Effector memory CD4-positive, alpha-beta T cell (primary cell): ENCODE measurements around the gene SUSD1.

ENCODE experiments used
- DNase-seq, 3 donors: peaks; one replicate each; pipeline ENCODE4 v3.0.0-alpha.2; 2020
- H3K27ac ChIP-seq: 2 replicates; pipeline ENCODE4 v1.7.0; 2013; ENCODE audit warnings: mild to moderate bottlenecking, low read length, moderate library complexity; ENCODE audit not compliant: insufficient read depth, poor library complexity, severe bottlenecking
- H3K27me3 ChIP-seq: replicated peaks from 2 replicates; pipeline ENCODE4 v1.7.0; 2013; ENCODE audit warnings: mild to moderate bottlenecking, low read length; ENCODE audit not compliant: insufficient read depth, control insufficient read depth, poor library complexity, severe bottlenecking
- H3K36me3 ChIP-seq: 2 replicates; pipeline ENCODE4 v1.7.0; 2013; ENCODE audit warnings: mild to moderate bottlenecking, low read length, moderate library complexity; ENCODE audit not compliant: control insufficient read depth, insufficient read depth
- H3K4me1 ChIP-seq: 2 replicates; pipeline ENCODE4 v1.7.0; 2013; ENCODE audit warnings: low read length, mild to moderate bottlenecking; ENCODE audit not compliant: control insufficient read depth, insufficient read depth, poor library complexity, severe bottlenecking
- H3K4me3 ChIP-seq: 2 replicates; pipeline ENCODE4 v1.7.0; 2013; ENCODE audit warnings: low read length, low read depth, mild to moderate bottlenecking; ENCODE audit not compliant: insufficient read depth, poor library complexity, severe bottlenecking
- H3K9me3 ChIP-seq: 2 replicates; pipeline ENCODE4 v1.7.0; 2013; ENCODE audit warnings: mild to moderate bottlenecking, low read length, moderate library complexity; ENCODE audit not compliant: control insufficient read depth

SUSD1 gene

DNA sequence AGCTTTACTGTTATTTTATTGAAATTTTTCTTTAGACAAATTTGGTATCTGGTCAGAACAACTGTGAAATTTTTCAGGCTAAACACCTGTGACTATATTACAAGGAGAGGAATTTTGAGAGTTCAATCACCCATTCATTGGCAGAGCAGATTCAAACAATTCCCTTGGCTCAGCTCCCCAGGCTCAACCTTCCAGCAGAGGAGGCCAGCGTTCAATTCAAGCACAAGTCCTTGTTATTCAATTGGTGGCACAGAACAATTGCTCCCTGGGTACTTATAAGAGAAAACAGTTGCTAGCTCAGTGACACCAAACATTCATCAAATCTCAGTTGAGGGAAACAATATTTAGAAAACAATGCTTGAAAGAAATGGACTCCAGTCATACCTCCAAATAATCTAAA lies 83.3 kb downstream of the SUSD1 start:
- no peak for DNase-seq
- H3K27me3 ChIP-seq = no peaks in the 10 kb centered on the region

DNA sequence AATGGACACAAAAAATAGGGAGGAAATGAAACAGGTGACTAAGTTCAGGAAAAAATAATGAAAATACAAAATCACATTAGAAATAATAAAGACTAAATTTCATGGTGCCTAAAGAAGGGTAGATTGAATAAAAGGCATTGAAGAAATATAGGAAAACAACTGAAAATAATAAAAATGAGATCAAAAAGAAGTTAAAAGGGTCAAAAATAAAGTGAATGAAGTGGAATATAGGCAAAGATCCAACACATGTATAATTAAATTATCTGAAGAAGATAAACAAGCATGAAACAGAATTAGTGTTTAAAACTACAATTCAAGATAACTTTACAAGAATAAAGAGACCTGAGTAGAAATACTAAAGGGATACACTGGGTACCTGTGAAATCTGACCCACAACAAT lies 87.6 kb downstream of the SUSD1 start:
- H3K4me1 ChIP-seq = no peaks in the 10 kb centered on the region
- no peaks in the 10 kb centered on the region for H3K27me3 ChIP-seq

More for the DNA sequence above, 83.3 kb downstream of the SUSD1 start:
- no peak overlapping the region for H3K4me3 ChIP-seq
- no peaks in the 10 kb centered on the region for H3K36me3 ChIP-seq
- no peaks in the 10 kb centered on the region for H3K9me3 ChIP-seq
- no peaks in the 10 kb centered on the region for H3K4me1 ChIP-seq
- H3K27ac ChIP-seq = no peak overlapping the region

DNA sequence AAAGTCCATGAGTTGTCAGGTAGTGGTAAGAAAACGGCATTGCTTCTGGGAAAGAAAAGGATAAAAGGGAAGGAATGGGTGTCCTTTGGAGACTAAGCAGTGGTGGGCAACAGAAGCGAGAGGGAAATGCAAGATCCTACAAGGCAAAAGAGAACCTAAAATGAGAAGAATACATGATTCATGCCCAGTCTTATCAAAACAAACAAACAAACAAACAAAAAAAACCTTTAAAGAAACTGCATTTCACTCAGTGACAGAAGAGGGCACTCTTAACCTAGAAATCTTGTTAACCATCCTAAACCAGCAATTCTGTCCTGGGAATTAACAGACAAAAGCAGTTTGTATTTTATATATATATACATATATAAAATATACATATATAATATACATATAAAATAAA lies 88.5 kb downstream of the SUSD1 start:
- no peak for DNase-seq
- Histone ChIP-seq H3K27me3 (no peaks in the 10 kb centered on the region), H3K36me3 (no peaks in the 10 kb centered on the region), H3K4me1 (no peaks in the 10 kb centered on the region), H3K27ac (no peak overlapping the region), H3K4me3 (no peak overlapping the region), H3K9me3 (no peaks in the 10 kb centered on the region)

More for the DNA sequence above, 87.6 kb downstream of the SUSD1 start:
- no peak overlapping the region for H3K4me3 ChIP-seq
- DNase-seq = no peak
- no peak overlapping the region for H3K27ac ChIP-seq
- no peaks in the 10 kb centered on the region for H3K9me3 ChIP-seq
- no peaks in the 10 kb centered on the region for H3K36me3 ChIP-seq

DNA sequence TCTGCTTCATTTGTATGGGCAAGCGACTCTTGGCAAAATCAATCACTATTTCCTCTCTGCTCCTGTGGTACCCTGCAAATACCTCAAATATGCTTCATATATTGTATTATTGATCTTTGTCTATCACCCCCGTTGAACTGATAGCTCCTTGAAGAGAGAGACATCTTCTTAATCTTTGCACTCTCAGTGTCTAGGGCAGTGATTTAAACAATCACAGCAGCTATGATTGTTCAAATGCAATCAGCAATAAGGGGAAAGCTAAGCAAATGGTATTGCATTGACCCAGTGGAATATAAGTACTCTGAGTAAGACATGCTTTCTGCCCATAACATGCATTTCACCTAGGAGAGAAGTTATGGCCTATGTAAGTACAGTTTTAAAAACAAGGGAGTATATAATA lies 90.2 kb downstream of the SUSD1 start:
- Histone ChIP-seq H3K9me3 (no peaks in the 10 kb centered on the region), H3K4me3 (no peak overlapping the region), H3K27me3 (no peaks in the 10 kb centered on the region), H3K36me3 (no peaks in the 10 kb centered on the region), H3K27ac (no peak overlapping the region), H3K4me1 (no peaks in the 10 kb centered on the region)
- DNase-seq = no peak

DNA sequence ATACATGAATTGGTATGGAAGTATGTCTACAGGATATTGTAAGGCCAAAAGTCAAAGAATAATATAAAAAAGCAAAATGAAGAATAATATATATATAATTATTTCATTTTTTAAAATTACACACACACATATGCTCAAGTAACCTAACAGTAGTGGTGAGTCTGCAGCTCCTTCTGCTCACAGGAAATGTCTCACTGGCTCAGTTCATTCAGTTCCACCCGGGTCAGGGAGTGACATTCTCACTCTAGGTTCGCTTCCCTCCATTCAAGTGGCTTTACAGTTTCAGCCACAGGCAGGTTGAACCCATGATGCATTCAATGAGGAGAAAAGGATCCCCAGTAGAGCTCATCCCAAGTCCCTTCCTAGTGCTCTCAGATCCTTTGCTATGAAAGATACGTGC lies 90.8 kb downstream of the SUSD1 start:
- Histone ChIP-seq H3K9me3 (no peaks in the 10 kb centered on the region), H3K27me3 (no peaks in the 10 kb centered on the region), H3K4me3 (no peak overlapping the region), H3K27ac (no peak overlapping the region), H3K36me3 (no peaks in the 10 kb centered on the region), H3K4me1 (no peaks in the 10 kb centered on the region)
- no peak for DNase-seq

DNA sequence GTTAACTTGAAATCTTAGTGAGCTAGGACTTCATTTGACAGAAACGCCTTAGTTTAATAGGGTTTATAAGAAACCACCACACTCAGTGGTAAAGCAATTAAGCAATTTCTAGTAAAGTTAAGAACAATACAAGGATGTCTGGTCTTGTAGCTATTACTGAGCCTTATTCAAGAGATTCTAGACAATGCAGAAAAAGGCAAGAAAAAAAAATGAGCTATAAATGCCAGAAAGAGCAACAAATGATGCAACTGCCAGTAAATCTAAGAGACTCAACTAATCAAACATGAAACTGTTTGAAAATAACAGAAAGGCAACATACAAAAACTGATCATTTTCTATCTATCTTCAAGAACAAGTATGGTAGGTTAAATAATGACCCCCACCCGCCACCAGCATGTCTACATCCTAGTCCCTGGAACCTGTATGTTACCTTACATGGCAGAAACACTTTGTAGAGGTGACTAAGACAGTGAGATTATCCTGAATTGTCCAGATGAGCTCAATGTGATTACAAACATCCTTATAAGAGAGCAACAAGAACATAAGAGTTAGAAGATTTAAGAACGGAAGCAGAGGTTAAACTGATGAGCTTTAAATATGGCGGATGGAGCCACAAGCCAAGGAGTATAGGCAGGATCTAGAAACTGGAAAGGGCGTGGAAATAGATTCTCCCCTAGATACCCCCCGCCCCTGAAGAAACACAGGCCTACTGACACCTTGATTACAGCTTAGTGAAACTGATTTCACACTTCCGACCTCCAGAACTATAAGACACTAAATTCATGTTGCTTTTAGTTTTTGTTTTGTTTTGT lies 93.0 kb downstream of the SUSD1 start:
- Histone ChIP-seq H3K4me3 (no peak overlapping the region), H3K27ac (no peak overlapping the region), H3K9me3 (no peaks in the 10 kb centered on the region), H3K27me3 (no peaks in the 10 kb centered on the region), H3K36me3 (no peaks in the 10 kb centered on the region), H3K4me1 (no peaks in the 10 kb centered on the region)
- no peak for DNase-seq

DNA sequence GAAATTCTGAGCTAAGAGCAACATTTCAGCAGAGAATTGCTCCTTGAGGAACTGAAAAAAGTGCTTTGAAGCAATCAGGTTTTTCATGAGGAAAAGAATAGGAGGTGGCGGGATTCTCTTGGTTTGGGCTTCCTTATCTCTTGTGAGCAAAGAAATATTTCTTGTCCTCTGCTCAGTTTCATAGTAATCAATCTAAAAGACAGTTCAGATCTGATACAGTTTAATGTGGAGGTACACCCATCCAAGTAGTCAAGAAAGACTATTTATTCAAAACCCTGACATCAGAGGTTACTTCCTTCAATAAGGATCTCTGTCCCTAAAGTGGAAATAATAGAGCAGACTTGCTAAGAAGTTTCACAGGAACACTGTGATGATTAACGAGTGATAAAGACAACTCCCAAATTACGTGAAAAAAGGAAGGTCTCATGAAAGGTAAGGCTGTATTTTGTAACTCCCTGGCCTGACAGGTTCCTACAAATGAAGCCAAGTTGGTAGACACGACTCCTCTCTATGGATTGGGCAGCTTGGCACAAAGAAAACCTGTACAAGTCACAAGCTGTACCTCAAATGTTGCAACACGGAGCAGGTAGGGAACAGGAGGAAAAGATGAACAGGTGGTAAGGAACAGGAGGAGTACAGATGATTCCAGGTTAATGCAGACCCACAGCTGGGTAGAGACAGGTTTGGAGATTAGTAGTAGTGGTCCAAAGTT lies 94.1 kb downstream of the SUSD1 start:
- H3K27me3 ChIP-seq = no peaks in the 10 kb centered on the region
- no peaks in the 10 kb centered on the region for H3K4me1 ChIP-seq
- H3K4me3 ChIP-seq = no peak overlapping the region
- H3K36me3 ChIP-seq = no peaks in the 10 kb centered on the region
- H3K27ac ChIP-seq = no peak overlapping the region
- DNase-seq = no peak
- no peaks in the 10 kb centered on the region for H3K9me3 ChIP-seq

DNA sequence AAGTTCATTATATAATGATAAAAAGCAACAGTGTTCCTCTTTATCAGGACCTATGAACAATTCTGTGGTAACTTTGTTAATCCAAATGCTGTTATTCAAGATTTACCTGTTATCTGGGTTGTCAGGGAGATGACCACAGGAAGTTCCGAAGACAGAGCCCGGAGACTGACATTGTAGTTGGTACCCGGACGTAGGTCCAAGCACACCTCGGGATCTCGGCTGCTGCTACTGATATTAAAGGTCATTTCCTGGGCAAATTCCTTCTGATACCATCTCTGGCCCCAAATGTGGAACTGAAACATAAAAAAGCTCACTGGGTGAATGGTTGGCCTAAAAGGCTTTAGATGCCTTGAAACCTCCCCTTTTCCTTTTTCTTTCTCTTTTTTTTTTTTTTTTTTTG lies 96.7 kb downstream of the SUSD1 start:
- no peak for DNase-seq
- Histone ChIP-seq H3K27ac (no peak overlapping the region), H3K9me3 (no peaks in the 10 kb centered on the region)

DNA sequence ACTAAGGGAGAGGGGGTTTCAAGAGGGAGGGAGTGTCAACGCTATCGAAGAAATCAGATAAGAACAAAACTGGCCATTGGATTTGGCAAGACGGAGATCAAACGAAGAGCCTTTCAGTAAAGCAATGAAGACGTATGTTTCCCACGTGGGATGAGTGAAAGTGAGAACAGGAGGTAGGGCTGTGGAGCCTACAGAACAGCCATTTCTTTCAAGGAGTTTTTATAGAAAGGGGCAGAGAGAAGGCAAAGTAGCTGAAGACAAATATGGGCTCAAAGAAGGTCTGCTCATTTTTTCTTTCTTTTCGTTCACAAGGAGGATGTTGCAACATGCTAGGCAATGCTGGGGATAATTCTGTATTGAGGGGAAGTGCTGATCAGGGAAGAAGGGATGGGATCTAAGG lies 98.3 kb downstream of the SUSD1 start:
- Histone ChIP-seq H3K27ac (no peak overlapping the region), H3K9me3 (no peaks in the 10 kb centered on the region), H3K27me3 (no peaks in the 10 kb centered on the region), H3K36me3 (no peaks in the 10 kb centered on the region), H3K4me1 (peaks cover 6% of the 10 kb centered on the region), H3K4me3 (no peak overlapping the region)
- no peak for DNase-seq

More for the DNA sequence above, 96.7 kb downstream of the SUSD1 start:
- Histone ChIP-seq H3K4me1 (peaks cover 6% of the 10 kb centered on the region), H3K36me3 (no peaks in the 10 kb centered on the region), H3K27me3 (no peaks in the 10 kb centered on the region), H3K4me3 (no peak overlapping the region)

DNA sequence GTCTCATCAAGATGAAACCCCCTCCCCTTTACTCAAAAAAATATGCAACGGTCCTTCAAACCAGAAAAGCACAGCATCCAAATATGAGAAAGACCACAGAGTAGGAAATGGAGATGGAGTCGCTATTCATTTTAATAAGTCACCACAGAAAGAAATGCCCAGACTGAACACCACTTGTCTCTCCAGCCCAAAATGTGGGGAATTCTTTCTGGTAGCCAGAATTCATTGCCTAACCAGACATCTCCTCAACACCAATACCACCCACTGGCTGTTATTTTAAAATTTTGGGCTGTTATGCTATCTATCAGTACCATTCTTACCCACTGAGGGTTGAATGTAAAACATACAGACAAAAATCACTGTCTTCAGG lies 100.1 kb downstream of the SUSD1 start:
- DNase-seq = no peak
- no peaks in the 10 kb centered on the region for H3K9me3 ChIP-seq
- no peaks in the 10 kb centered on the region for H3K27me3 ChIP-seq
- peaks cover 6% of the 10 kb centered on the region for H3K4me1 ChIP-seq
- H3K27ac ChIP-seq = no peak overlapping the region
- H3K4me3 ChIP-seq = no peak overlapping the region
- no peaks in the 10 kb centered on the region for H3K36me3 ChIP-seq
